Renal cortical epithelial cell (primary cell): ENCODE results near the gene MSL3B.

ENCODE experiments used
- DNase-seq: peaks from one replicate; pipeline ENCODE4 v3.0.0-alpha.2; 2011; ENCODE audit warnings: low read depth

MSL3B gene

GRCh38 chr2:233853353-233853752 is 14.8 kb downstream of the MSL3B start:
- DNase-seq = no peak

GRCh38 chr2:233852056-233852455 is 16.1 kb downstream of the MSL3B start:
- no peak for DNase-seq

GRCh38 chr2:233851169-233851568 is 17.0 kb downstream of the MSL3B start:
- DNase-seq = no peak

DNA sequence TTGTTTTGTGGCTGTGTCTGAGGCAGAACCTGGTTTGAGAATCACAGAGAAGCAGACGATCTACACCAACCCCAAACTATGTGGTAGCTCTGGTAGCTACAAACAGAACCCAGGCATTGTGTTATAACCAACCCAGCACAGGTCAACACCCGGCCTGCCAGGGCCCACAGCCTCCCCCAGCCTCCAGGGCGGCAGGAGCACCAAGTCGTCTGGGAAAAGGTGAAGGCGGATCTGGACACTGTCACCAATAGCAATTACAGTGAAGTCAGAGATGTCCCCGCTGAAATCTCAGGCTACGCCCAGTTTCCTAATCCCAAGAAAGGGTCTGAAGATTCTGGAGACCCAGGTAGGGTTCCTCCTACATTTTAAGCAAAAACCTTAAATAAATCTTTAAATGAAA is 17.4 kb downstream of the MSL3B start:
- DNase-seq = no peak

GRCh38 chr2:233849607-233850271 is 18.4 kb downstream of the MSL3B start:
- DNase-seq = no peak

DNA sequence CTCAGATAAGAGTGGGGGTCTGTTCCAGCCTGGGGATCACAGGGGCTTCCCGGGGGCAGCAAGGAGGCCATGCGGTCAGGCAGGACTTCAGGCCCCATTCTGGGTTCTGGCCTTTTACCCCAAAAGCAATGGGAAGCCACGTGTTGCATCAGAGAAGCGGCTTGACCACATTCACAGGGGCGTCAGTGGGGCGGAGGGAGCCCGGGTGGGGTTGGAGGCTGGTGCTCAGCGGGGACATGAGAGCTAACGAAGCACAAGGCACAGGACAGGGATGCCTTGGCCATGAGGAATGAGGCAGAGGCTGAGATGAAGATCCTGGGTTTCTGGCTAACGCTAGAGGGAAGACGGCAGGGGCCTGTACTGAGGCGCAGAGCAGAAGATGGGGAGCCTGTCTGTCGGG is 19.9 kb downstream of the MSL3B start:
- no peak for DNase-seq

DNA sequence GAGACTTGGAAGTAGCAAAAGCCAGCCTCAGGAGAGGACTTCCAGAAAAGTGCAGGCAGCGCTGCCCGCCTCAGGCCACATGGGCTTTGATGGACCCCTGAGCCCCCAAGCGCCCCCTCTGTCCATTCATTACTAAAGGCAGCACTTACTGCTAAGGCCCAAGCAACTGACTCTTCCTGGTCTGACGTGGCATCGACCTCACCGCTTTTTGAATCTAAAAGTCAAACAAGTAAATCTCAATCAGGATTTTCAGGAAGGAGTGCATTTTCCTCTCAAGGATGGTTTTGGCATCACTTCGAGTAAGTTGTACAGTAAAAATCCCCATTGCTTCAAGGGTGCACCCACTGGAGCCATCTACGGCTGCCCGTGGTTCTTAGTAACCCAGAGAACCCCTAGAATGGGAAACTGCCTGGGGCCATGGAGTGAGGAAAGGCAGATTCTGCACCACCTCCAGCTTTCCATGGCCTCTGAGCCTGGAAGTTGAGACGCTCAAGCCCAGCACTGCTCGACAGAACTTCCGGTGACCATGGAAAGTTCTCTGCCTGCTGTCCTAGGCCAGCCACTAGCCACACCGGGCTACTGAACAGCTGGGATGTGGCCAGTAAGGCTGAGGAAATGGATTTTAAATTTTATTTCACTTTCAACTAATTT is 20.8 kb downstream of the MSL3B start:
- DNase-seq = no peak

DNA sequence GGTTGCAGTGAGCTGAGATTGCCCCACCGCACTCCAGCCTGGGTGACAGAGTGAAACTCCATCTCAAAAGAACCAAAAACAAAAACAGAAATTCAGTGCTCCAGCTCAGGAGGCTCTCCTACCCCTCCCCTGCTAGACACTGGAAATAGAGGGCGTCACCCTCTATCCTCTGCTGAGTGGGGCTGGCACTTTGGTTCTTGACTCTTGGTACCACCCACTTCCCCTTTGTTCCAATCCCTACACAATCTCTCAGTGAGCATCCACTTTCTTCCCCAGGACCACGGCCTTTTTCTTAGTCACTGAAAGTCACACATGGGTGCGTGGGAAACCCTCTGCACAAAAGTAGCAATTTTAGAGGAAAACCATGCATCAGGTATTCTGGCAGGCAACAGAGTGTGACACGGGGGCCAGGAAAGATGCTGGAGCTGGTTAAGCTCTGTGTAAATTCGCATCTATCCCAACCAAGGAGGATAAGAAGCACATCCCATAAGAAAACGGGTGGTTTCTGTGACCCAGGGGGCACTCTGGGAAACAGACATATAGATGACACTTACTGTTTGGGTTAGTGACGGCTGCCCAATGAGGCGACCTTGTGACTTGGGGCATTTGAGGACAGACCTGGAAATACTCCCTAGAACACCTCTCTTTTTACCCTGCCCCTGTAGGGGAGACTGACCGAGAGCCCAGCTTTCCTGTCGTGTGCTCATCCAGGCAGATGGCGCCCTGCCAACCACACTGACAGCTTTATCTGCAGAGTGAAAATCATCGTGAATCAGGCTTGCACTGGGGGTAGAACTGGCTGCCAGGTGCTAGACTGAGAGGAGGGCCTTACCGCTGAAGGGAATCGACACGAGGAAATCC is 21.6 kb downstream of the MSL3B start:
- DNase-seq = no peak

- DNase-seq = no peak
These were observed 22.7 kb downstream of the MSL3B start for GRCh38 chr2:233845301-233846060.

GRCh38 chr2:233844836-233845235 is 23.4 kb downstream of the MSL3B start:
- DNase-seq = no peak

- no peak for DNase-seq
These were observed 23.9 kb downstream of the MSL3B start for GRCh38 chr2:233844064-233844807.

GRCh38 chr2:233841183-233841582 is 27.0 kb downstream of the MSL3B start:
- DNase-seq = no peak

GRCh38 chr2:233840520-233840919 is 27.7 kb downstream of the MSL3B start:
- DNase-seq = no peak

- no peak for DNase-seq
These were observed 28.8 kb downstream of the MSL3B start for GRCh38 chr2:233839447-233839820.

DNA sequence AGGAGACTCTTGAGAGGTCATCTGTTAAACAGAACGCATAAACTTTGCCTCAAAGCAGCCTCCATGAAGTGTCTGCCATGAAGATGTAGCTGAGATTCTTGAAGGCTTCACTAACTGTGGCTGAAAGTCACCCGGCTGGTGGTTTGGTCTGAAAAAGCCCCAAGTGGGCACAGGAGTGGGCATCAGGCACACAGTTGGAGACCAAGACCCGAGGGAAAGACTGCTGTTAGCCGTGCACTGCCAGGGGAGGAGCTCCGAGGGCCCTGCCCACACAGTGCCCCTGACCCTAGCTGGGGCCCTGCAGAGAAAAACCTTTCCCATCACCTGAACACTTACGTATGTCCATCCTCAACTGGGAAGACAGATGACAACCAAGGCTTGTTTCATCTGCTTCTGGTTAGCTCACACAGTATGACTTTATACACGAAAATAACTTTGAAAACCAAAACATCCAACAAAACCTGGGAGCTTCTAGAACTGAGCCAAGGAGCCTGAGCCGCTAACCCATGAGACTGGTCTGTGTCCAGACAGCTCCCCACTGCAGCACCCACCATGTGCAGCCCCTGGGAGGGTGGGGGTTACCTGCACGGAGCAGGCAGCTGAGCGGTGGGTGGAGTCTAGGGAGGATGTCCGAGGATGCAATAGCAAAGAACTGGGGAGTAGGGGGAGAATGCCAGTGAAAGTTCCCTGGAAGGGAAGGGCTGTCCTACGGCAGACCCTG is 29.3 kb downstream of the MSL3B start:
- DNase-seq = no peak

DNA sequence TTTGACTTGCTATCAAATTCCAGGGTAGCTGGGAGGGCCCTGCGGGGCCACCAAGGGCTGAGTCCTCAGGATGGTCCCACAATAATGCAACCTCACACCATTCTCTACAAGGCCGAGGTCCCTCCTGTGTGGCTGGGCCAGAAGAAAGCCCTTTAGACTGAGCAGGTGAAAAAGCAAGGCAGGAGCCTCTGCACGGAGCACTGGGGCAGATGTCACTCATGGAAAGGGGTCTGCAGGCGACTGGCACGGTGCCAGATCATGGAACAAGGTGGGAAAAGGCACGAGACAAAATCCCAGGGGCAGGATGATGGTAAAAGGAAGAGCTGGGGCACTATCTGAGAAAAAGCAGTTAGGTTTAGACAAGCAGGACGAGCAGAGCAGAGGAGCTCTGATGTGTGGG is 29.9 kb downstream of the MSL3B start:
- no peak for DNase-seq

DNA sequence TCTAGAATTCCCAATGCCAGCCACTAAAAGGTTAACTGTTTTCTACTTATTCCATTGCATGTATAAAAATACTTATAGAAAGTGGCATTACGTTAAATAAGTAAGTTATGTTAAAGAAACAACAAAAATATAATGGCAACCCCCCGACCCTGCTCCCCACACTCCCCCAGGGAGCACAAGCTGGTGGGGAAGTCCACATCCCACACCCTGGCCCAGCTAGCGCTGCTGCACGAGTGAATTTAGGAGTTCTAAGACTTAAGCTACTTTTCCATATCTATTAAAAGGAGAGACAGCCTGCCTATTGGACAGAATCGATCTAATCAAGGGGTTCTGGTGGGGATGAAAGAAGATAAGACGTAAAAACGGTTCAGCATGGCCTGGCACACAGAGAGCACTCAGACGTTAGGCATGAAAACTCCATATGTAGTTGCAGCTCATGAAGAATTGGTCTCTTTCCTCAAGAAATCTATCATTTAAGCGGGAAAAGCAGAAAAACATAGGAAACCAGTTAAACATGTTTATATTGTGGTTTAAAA is 30.4 kb downstream of the MSL3B start:
- no peak for DNase-seq

- DNase-seq = no peak
These were observed 31.8 kb downstream of the MSL3B start for GRCh38 chr2:233836359-233836758.

- no peak for DNase-seq
These were observed 32.7 kb downstream of the MSL3B start for GRCh38 chr2:233835230-233836186.
